Iris pigment epithelial cell (primary cell): ENCODE data around the gene CCDC85A.

Source experiments
- DNase-seq: peaks from one replicate; pipeline ENCODE4 v3.0.0-alpha.2; 2011; ENCODE audit warnings: low read depth

CCDC85A gene

DNA sequence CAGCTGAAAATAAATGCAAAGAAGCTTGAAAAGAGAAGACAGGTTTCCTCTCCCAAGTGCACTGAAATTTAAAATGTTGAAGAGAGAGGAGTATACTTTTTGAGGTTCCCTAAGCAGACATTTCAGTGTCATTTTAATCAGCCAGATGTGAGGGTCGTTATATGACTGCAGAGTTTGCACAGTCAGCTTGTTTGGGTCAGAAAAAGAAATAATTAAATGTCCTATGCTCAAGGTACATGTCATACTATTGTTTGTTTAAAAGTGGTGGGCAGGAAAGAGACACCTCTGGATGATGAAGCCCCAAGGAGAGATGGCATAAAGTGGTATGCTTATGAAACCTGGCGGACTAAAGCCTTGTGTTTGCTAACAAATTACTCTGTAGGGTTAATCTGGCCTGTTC lies 55.2 kb downstream of the CCDC85A start:
- DNase-seq, result no peak

- DNase-seq, result peak; percentile 39
Measured at GRCh38 chr2:56239437-56239836, 55.6 kb downstream of the CCDC85A start.

GRCh38 chr2:56240210-56240609 lies 56.4 kb downstream of the CCDC85A start:
- DNase-seq, result no peak

DNA sequence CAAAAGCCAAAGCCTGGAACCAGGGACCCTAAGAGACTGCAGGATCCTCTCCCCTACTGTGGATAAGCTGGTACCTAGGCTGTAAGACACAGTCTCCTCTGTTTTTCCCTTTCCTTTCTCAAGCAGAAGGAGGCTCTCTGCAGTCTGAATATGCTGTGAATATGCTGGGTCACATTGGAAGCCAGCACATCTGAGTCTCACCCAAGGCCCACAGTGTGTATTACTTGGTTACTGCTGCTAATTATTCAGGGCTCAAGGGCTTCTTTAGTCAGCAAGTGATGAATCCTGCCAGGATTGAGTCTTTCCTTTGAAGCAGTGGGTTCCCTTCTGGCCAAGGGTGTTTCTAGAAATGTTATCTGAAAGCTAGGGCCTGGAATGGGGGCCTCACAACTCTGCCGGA lies 60.7 kb downstream of the CCDC85A start:
- DNase-seq, result no peak

DNA sequence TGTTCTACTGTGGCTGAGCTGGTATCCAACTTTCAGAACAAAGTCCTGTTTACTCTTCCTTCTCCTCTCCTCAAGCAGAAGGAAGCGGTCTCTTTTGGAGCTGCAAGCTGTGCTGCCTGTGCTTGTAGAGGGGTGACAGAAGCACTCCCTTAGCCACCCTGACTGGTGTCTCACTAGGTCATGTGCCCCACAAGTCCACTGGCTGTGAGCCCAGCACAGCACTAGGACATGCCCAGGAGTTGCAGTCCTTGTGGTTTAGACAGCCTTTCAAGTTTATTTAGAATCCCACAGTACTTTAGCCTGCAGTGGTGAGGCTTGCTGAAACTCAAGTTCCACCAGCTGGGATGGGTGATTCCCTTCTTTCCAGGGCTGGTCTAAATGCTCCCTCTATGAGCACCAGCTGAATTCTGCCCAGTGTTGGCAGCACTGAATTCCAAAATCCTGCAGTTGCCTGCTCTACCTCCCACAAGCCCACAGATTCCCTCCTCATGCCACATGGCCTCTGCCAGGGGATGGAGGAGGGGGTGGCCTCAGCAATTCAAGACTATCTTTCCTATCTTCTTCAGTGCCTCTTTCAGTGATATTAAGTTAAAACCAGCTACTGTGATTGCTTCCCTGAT lies 61.2 kb downstream of the CCDC85A start:
- peak; percentile 24 for DNase-seq

DNA sequence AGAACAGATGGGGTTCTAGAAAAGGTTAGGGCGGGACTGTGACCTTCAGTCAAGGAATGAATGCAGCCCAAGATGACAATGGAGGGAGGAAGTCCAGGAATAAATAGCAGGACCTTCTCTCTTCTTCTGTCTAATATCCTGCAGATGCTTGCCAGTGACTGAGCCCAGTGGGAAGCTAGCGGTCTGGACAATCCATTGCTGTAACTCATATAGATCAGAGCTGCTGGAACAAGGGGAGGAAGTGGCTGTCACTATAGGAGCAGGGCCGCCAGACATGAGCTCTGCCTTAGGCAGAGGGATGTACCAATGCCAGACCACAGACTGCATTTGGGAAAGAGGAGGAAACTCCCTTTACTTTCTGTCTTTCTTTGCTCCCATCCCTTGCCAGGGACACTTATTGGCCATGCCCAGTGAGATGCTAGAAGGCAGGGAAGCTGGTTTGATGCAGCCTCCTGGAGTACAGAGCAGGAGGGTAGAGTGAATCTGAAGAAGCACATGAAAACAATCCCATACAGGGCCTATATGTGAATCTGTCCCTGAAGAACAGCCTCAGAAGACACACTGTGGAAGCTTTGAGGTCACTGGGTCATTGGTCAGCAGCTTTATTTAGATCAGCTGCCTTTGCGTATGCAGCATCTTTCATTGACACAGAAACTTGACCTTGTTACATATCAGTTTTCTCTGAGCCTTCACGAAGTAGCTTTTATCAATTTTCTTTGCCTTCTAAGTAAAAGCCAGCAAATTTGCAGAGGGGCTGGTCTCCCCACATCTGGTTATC lies 65.4 kb downstream of the CCDC85A start:
- no peak for DNase-seq

GRCh38 chr2:56250153-56250729 lies 66.5 kb downstream of the CCDC85A start:
- DNase-seq, result no peak

- no peak for DNase-seq
Measured at GRCh38 chr2:56260415-56260814, 76.6 kb downstream of the CCDC85A start.

GRCh38 chr2:56262241-56262640 lies 78.5 kb downstream of the CCDC85A start:
- no peak for DNase-seq

- peak; percentile 34 for DNase-seq
Measured at GRCh38 chr2:56263876-56264275, 80.1 kb downstream of the CCDC85A start.

- DNase-seq, result no peak
Measured at GRCh38 chr2:56266761-56267414, 83.1 kb downstream of the CCDC85A start.

DNA sequence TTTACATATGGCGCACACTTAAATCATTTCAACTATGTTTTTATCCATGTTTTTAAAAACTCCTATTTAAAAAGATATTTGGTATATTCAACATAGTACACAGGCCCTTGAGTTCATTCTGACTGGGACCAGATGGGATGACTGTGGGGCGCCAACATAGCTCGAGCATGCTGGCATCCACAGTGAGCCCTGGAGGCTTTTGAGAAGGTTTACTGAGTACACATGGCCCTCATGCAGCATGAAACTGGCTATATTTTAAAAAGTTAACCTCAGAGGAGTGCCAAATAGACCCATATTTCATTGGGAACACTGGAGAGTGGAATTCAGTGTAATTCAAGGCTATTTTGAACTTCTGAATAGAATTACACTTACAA lies 83.6 kb downstream of the CCDC85A start:
- DNase-seq, result no peak

DNA sequence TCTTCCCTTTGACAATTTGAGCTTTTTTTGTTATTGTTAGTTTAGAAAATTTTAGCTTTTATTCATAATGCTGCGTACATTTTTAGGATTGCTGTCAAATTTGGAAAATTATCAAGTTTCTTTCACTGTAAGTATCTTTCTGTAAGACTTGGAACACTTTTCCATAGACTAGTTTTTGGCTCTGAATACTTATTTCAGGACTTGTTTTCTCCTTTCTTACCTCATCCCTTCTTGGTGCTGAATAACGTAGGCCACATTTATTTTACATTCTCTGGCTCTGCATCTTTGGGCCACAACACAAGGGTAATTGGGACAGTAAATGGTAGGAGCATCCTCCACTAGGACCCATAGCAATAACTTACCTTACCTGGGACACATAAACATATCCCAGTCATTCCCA lies 85.1 kb downstream of the CCDC85A start:
- DNase-seq, result no peak

DNA sequence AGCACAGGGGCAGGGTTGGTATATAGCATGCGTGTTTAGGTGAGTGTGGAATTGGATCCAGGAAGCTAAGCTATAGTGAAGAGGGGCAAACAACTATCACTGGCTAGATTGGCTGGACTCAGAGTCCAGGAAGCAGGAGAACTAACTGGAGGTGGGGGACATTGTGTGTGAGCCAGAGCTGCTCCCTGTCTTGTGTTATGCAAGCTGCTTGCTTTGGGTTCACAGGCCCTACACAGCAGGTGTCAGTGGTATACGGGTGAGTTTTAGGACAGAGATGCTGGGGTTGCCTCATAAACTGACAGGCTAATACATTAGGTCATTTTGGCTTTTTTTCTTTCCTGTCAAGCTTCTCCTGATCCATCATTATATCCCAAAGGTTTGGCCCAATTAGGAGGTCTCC lies 87.5 kb downstream of the CCDC85A start:
- no peak for DNase-seq

DNA sequence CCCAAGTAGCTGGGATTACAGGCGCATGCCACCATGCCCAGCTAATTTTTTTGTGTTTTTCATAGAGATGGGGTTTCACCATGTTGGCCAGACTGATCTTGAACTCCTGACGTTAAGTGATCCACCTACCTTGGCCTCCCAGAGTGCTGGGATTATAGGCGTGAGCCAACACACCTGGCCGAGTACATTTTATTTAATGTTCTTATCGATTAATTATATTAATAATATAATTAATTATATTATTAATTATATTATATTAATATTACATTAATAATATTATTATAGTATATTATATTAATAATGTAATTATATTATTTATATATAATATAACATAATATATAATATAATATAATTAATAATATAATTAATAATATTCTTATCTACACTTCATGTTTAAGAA lies 101.4 kb downstream of the CCDC85A start:
- no peak for DNase-seq

DNA sequence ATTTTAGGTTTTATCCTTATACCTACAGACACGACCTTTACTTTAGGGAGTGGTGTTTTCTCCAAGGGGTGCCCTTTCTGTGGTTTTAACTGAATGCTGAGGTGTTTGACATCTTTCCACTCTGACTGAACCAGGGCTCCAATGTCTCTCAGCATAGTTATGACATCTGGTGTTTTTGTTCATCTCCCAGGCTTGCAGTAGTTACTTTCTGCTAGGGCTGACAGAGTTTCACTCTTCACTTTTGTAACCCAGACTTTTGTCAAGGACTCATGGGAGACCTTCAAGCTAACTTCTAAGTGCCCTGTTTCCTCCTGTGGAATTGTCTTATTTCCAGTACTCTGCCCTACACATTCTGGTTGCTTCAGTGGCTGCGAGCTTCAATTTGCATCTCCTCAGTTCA lies 103.1 kb downstream of the CCDC85A start:
- DNase-seq, result peak; percentile 8

GRCh38 chr2:56287508-56287907 lies 103.7 kb downstream of the CCDC85A start:
- no peak for DNase-seq

DNA sequence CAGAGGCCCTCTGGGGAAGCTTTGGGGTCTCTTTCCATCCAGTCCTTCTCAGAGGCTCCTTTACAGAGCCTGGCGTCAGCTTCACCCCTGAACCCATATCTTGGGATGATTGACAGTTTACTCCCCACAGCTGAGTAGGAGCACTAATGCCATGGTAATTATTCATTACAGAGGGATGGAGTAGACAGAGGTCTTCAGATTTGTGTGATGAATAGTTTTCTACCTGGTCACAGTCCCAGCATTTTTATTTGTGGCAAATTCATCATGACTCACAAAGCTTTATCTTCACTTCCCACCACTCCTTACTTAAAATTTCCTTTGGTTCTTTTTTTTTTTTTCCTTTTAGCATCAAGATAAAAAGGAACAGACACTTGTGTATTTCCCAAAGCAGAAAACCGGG lies 104.2 kb downstream of the CCDC85A start:
- DNase-seq, result peak; percentile 54

- DNase-seq, result peak; percentile 4
Measured at GRCh38 chr2:56288838-56289580, 105.2 kb downstream of the CCDC85A start.

DNA sequence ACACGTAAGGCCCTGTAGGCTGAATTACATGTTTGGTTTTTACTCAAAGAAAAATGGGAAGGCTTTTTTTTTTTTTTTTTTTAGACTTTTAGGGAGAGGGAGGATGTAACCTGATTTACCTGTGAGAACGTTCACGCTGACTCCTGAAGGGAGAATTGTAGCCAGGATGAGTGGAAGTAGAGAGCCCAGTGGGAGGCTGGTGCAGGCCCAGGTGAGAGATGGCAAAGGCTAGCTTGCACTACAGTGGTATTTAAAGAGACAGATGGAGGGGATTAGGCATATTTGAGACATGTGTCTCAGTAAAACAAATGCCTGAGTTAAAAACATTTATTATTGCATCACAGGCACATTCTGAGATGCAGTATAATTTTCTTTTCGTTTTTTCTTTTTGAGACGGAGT lies 107.9 kb downstream of the CCDC85A start:
- no peak for DNase-seq

DNA sequence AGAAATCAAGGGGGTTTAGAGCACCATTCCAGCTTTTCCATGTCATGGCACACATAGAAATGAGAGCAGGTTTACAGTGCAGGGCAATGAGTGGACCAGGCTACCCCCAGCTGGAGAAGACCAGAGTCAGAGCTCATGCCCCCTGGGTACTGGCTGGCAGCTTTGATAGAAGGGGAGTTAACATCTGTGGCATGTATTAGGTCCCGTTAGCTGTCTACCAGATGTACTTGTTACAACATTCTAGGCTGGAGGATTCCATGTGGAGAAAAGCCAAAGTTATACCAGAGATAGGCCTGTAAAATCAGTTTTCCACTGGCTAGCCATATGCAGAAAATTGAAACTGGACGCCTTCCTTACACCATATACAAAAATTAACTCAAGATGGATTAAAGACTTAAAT lies 109.2 kb downstream of the CCDC85A start:
- DNase-seq, result no peak

DNA sequence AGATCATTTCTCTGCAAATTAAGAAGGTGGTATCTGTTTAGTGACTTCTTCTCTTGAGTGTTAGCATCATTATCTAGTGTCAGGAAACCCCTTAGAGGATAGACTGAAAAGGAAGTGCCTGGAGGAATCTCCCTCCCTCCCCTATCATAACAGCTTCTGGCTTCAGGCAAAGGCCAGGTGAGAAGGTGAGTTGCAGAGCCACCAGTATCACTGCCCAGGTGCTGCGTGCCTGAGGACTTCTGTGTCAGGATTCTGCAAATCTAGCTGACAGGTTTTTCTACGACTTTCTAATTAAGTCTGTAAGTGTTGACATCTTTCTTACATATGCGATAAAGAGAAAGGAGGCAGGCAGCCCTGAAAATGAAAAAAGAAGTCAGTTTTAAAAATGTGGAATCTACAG lies 111.9 kb downstream of the CCDC85A start:
- DNase-seq, result no peak
